AG04449 (cell line): ENCODE measurements around the gene PRCD.

Experiments
- CTCF ChIA-PET: fragments of 350-600 bp; formaldehyde crosslinking; extraction: SDS; loops from one replicate; lab custom pipeline; 2021; ENCODE audit warnings: antibody characterized with exemption; lab: Yijun Ruan, JAX
- POLR2A ChIA-PET: fragments of 400-600, 350-600 bp; formaldehyde crosslinking; extraction: SDS; loops from one replicate; lab custom pipeline; 2020; ENCODE audit warnings: antibody characterized with exemption, inconsistent platforms; lab: Yijun Ruan, JAX
- DNase-seq: peaks from one replicate; pipeline ENCODE4 v3.0.0-alpha.2; 2010; ENCODE audit warnings: low read depth, low spot score
- H3K4me3 ChIP-seq: 2 replicates; pipeline ENCODE4 v1.5.1; 2011; ENCODE audit warnings: low read depth, mild to moderate bottlenecking, control low read depth, low read length
- TF ChIP-seq, protein P1 (sequence below): IDR thresholded peaks from one replicate; pipeline ENCODE4 v1.5.1; 2011; ENCODE audit warnings: mild to moderate bottlenecking, moderate library complexity, low read length, control low read depth, inconsistent platforms; ENCODE audit not compliant: insufficient read depth; ENCODE audit errors: missing control alignments

Gene PRCD

DNA sequence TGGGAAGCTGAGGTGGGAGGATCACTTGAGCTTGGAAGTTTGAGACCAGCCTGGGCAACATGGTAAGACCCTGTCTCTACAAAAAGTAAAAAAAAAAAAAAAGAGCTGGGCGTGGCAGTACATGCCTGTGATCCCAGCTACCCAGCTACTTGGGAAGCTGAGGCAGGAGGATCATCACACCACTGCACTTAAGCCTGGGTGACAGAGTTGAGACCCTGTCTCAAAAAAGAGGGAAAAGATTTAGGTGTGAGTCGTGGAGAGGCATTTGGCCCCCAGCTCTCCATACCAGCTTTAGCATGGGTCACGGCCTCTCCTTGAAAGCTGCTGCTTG lies 26.7 kb downstream of the PRCD start:
- ChIA-PET CTCF (interaction anchor here (0.6 to 4.6 kb wide), 5 partner anchors 9 to 58 kb away, joined by 3 to 21 read pairs (median 14); no protein-coding TSS in a partner anchor), POLR2A (interaction anchor here (0.5 to 1.1 kb wide), 2 partner anchors 57 to 146 kb away, joined by 3 read pairs; no protein-coding TSS in a partner anchor)
- TF ChIP-seq, protein P1, sequence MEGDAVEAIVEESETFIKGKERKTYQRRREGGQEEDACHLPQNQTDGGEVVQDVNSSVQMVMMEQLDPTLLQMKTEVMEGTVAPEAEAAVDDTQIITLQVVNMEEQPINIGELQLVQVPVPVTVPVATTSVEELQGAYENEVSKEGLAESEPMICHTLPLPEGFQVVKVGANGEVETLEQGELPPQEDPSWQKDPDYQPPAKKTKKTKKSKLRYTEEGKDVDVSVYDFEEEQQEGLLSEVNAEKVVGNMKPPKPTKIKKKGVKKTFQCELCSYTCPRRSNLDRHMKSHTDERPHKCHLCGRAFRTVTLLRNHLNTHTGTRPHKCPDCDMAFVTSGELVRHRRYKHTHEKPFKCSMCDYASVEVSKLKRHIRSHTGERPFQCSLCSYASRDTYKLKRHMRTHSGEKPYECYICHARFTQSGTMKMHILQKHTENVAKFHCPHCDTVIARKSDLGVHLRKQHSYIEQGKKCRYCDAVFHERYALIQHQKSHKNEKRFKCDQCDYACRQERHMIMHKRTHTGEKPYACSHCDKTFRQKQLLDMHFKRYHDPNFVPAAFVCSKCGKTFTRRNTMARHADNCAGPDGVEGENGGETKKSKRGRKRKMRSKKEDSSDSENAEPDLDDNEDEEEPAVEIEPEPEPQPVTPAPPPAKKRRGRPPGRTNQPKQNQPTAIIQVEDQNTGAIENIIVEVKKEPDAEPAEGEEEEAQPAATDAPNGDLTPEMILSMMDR = no peak
- no peak overlapping the region for H3K4me3 ChIP-seq
- DNase-seq = no peak

DNA sequence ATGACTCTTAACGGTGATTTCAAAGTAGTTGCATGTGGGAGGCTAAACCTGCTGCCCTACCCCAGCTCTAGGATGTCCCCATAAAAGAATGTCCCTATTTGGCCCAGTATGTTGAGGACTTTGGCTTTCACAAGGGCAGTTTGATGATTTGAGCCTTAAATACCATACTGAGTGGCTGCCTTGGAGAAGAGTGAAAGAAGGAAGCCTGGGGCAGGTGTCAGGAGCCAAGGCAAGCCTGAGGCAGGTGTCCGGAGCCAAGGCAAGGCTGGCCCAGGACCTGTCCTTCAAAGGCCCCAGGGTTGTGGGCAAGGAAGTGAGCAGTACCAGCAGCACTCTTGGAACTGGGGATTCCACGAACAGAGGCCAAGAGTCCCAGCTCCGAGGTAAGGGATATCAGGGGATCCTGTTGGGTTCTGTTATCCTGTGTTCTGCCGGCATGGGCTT lies 27.2 kb downstream of the PRCD start:
- POLR2A ChIA-PET = interaction anchor here (1.1 kb wide), 1 partner anchor 57 kb away, joined by 3 read pairs; no protein-coding TSS in a partner anchor
- H3K4me3 ChIP-seq = no peak overlapping the region
- TF ChIP-seq, protein P1 = no peak
- CTCF ChIA-PET = interaction anchor here (0.6 to 4.6 kb wide), 6 partner anchors 9 to 57 kb away, joined by 3 to 21 read pairs (median 9); no protein-coding TSS in a partner anchor
- no peak for DNase-seq

DNA sequence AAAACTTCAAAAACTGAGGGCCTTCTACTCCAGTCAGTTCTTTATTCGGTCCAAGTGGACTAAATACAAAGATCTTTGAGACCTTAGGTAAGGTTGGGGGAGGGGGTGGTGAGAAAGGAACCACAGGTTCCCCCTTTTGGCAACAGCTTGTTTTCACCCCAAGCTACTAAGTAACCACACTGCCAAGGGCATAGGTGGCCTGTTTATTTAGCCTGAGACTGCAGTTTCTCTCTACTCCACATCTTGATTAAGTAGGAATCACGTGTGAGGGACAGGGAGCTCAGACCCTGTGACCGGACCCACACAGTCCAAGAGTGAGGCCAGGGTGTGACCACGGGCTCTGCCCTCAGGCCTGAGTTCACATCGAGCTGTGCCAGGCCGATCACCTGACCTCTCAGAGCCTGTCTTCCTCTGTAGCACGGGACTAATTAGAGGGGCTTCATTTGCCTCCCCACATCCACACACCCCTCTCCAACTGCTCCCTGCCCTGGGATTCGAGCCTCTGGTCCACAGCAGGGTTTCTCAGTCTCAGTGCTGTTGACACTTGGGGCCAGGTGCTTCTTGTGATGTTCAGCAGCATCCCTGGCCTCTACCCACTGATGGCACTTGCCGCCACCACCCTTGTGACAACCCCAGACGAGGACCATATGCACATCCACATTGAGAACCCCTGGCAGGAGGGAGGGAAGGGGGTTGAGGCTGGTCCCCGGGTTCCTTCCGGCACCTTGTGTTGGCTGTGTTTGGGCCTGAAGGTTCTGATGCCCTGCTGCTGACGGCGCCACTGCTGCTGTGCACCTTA lies 28.0 kb downstream of the PRCD start:
- ChIA-PET POLR2A (no interaction called here), CTCF (interaction anchor here (0.7 to 4.6 kb wide), 5 partner anchors 9 to 56 kb away, joined by 3 to 21 read pairs (median 14); no protein-coding TSS in a partner anchor)
- no peak overlapping the region for H3K4me3 ChIP-seq
- TF ChIP-seq, protein P1 = no peak
- no peak for DNase-seq

DNA sequence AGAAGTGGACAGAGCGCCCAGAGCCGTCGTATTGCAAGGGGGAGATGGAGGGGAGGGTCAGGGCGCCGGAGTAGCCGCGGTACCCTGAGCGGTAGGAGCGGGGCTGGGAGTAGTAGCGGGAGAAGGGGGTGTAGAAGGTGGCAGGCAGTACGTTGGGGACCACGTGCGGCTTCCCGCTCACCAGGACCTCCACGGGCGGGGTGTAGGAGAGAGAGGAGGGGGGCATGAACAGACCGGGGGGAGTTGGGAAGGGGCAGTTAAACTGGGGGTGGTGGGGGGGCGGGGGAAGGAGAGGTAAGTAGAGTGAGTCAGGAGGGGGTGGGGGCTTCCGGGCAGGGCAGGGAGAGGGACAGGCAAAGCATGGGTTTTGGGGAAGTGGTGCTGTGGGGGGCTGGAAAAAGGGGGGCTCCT lies 29.0 kb downstream of the PRCD start:
- no peak overlapping the region for H3K4me3 ChIP-seq
- CTCF ChIA-PET = interaction anchor here (4.6 kb wide), 1 partner anchor 11 kb away, joined by 21 read pairs; no protein-coding TSS in a partner anchor
- POLR2A ChIA-PET = no interaction called here
- TF ChIP-seq, protein P1 = no peak
- no peak for DNase-seq

DNA sequence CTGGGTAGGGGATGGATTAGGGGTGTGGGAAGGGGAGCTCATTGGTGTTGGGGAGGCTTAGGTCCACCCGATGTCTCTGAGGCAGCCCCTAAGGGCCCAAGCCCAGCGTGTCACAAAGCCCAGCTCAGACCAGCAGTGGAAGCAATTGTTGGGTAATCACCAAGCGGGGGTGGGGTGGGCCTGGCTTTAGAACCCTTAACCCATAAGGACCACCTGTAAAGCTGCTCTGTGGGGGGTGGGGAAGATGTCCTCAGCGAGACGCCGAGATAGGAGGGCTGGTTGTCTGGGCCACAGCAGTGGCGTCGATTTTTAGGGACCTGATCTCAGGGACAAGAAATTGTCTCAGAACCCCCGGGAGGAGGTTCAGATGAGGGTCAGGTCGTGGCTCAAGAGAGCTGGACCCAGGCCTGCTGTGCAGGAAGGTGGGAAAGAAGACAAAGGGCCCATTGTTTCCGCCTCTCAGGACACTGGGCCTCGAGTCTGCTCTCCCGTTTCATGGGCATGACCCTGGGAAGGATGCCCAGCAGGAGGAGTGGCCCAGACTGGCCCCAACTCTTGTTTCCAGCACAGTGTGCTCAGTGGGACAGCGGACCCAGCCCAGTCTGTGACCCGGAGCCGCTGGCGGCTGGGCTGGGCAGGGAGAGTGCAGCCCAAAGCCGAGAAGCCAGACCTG lies 29.9 kb downstream of the PRCD start:
- TF ChIP-seq, protein P1 = no peak
- POLR2A ChIA-PET = interaction anchor here (0.7 kb wide), 1 partner anchor 32 kb away, joined by 3 read pairs; the partner anchor contains the start of gene CYGB

DNA sequence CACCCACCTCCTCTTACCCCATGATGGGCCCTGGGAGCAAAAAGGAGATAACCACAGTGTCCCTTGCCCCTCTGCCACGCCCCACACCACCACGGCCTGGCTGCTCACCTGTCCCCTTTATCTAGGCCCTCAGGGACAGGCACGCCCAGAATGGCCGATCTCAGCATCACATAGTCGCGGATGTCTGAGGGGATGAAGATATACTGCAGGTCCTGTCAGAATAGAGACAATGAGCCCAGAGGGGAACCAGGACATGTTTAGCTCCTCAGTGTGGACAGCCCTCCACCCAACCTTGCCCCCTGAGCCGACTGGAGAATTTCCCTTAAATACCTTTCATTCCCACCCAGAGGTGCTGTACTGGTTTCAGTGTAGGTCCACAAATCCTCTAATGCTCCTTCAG lies 30.6 kb downstream of the PRCD start:
- ChIA-PET CTCF (interaction anchor here (1.0 to 1.6 kb wide), 2 partner anchors 12 to 54 kb away, joined by 3 to 4 read pairs; no protein-coding TSS in a partner anchor), POLR2A (no interaction called here)
- no peak for DNase-seq
- no peak overlapping the region for H3K4me3 ChIP-seq
- TF ChIP-seq, protein P1 = no peak

More for the DNA sequence above, 29.9 kb downstream of the PRCD start:
- CTCF ChIA-PET = interaction anchor here (1.6 to 4.6 kb wide), 2 partner anchors 12 to 55 kb away, joined by 4 to 21 read pairs; no protein-coding TSS in a partner anchor
- H3K4me3 ChIP-seq = no peak overlapping the region
- no peak for DNase-seq
